Colonic mucosa (tissue), 4 donors: ENCODE measurements around the gene SLC25A40. TPM values are rescaled to one million over a fixed set of nuclear protein-coding genes. Genes with fewer than 3 reads are reported as not detected.
"Not testable (repeated sequence)": the region's sequence is repeated elsewhere in the genome, so short reads cannot be mapped to it uniquely, and the experiment has no call there.

ENCODE experiments used
- DNase-seq: peaks from one replicate; pipeline ENCODE4 v3.0.0-alpha.2; 2020
- H3K27ac ChIP-seq: fragments of 200-600 bp; one replicate; pipeline ENCODE4 v1.8.0; 2021
- H3K27me3 ChIP-seq: fragments of 200-600 bp; one replicate; pipeline ENCODE4 v1.8.0; 2021
- H3K36me3 ChIP-seq: fragments of 200-600 bp; one replicate; pipeline ENCODE4 v1.8.0; 2021
- H3K4me1 ChIP-seq: fragments of 200-600 bp; one replicate; pipeline ENCODE4 v1.8.0; 2021; ENCODE audit warnings: mild to moderate bottlenecking
- H3K4me3 ChIP-seq: fragments of 200-600 bp; one replicate; pipeline ENCODE4 v1.8.0; 2021
- H3K9ac ChIP-seq, 2 donors: one replicate each; pipeline ENCODE4 v1.7.0; 2013; ENCODE audit warnings: control low read depth in 2 of 2, low read depth in 2 of 2, low read length in 2 of 2
- H3K9me3 ChIP-seq: fragments of 200-600 bp; one replicate; pipeline ENCODE4 v1.8.0; 2021
- CTCF ChIP-seq: fragments of 200-600 bp; IDR thresholded peaks from one replicate; pipeline ENCODE4 v1.8.0; 2022; ENCODE audit warnings: antibody characterized with exemption, mild to moderate bottlenecking
- intact Hi-C: fragments of 100-400 bp; cut with DNase I; formaldehyde crosslinking; loops from one replicate; pipeline ENCODE4 v1.14.1; 2022
- total RNA-seq, 2 donors: library from RNA; stranded (reverse); fragmentation: NEBNext Ultra II Directional in 1 of 2; extraction: Animal tissue kit (Norgen Biotek cat#: 25700) in 1 of 2; gene quantifications; one replicate each; pipeline ENCODE4 v1.2.1, GENCODE V29; 2021
- donor health status: healthy.
- donor health status: DM: no; HTN: no; CAD: no.
- donor health status: DM: no; HTN: no; CAD: no.

The SLC25A40 gene
- total RNA-seq, 2 donors from 2014 or later, result 25.7 to 39.6 TPM

GRCh38 chr7:87875151-87876039, 765 bp downstream of the SLC25A40 start:
- no peaks in the 10 kb centered on the region for H3K27me3 ChIP-seq
- H3K4me3 ChIP-seq, result peak overlapping the region; percentile 85
- H3K4me1 ChIP-seq, result peaks cover 3% of the 10 kb centered on the region
- no peaks in the 10 kb centered on the region for H3K9me3 ChIP-seq
- TF ChIP-seq CTCF, result no peak
- H3K36me3 ChIP-seq, result no peaks in the 10 kb centered on the region
- peak overlapping the region; percentile 88 to 94 for H3K9ac ChIP-seq
- intact Hi-C loops, result loop anchor here (10.0 kb wide), 2 partner anchors 251 to 721 kb away; partner anchors contain the start of genes DMTF1 and RUNDC3B
- peak; percentile 19 for DNase-seq
- peak overlapping the region; percentile 98 for H3K27ac ChIP-seq

GRCh38 chr7:87874066-87874465, 2.1 kb downstream of the SLC25A40 start:
- intact Hi-C loops, result loop anchor here (10.0 kb wide), 2 partner anchors 249 to 719 kb away; partner anchors contain the start of genes DMTF1 and RUNDC3B
- peak overlapping the region; percentile 98 for H3K27ac ChIP-seq
- no peaks in the 10 kb centered on the region for H3K27me3 ChIP-seq
- no peak overlapping the region for H3K4me3 ChIP-seq
- TF ChIP-seq CTCF, result no peak
- no peaks in the 10 kb centered on the region for H3K36me3 ChIP-seq
- H3K9me3 ChIP-seq, result no peaks in the 10 kb centered on the region
- peaks cover 3% of the 10 kb centered on the region for H3K4me1 ChIP-seq
- no peak for DNase-seq
- peak overlapping the region in 1 of 2 donors; percentile 94 for H3K9ac ChIP-seq

- H3K36me3 ChIP-seq, DNase-seq, H3K27me3 ChIP-seq, H3K4me3 ChIP-seq, H3K4me1 ChIP-seq, H3K9me3 ChIP-seq, H3K9ac ChIP-seq: not testable (repeated sequence)
- intact Hi-C loops, result loop anchor here (10.0 kb wide), 2 partner anchors 249 to 719 kb away; partner anchors contain the start of genes DMTF1 and RUNDC3B
- H3K27ac ChIP-seq, result peak overlapping the region; percentile 98
Measured at GRCh38 chr7:87873328-87873727, 2.8 kb downstream of the SLC25A40 start.

- Histone ChIP-seq H3K9me3 (no peaks in the 10 kb centered on the region), H3K27ac (no peak overlapping the region), H3K4me3 (no peak overlapping the region), H3K27me3 (no peaks in the 10 kb centered on the region), H3K4me1 (peaks cover 3% of the 10 kb centered on the region), H3K9ac (no peak overlapping the region), H3K36me3 (no peaks in the 10 kb centered on the region)
- no peak for TF ChIP-seq CTCF
- intact Hi-C loops, result loop anchor here (10.0 kb wide), 2 partner anchors 248 to 718 kb away; partner anchors contain the start of genes DMTF1 and RUNDC3B
- DNase-seq, result no peak
Measured at GRCh38 chr7:87872346-87872745, 3.8 kb downstream of the SLC25A40 start.

- H3K9me3 ChIP-seq, result no peaks in the 10 kb centered on the region
- H3K27ac ChIP-seq, result no peak overlapping the region
- no peak overlapping the region for H3K9ac ChIP-seq
- TF ChIP-seq CTCF, result no peak
- H3K27me3 ChIP-seq, result no peaks in the 10 kb centered on the region
- H3K36me3 ChIP-seq, result peaks cover 6% of the 10 kb centered on the region
- H3K4me1 ChIP-seq, result peaks cover 3% of the 10 kb centered on the region
- no peak for DNase-seq
- intact Hi-C loops, result loop anchor here (10.0 kb wide), 2 partner anchors 246 to 716 kb away; partner anchors contain the start of genes DMTF1 and RUNDC3B
- H3K4me3 ChIP-seq, result no peak overlapping the region
Measured at GRCh38 chr7:87870471-87870870, 5.7 kb downstream of the SLC25A40 start.

GRCh38 chr7:87866533-87866932, 9.6 kb downstream of the SLC25A40 start:
- H3K4me3 ChIP-seq, H3K9me3 ChIP-seq, H3K36me3 ChIP-seq, intact Hi-C loops, H3K27me3 ChIP-seq, H3K4me1 ChIP-seq, DNase-seq, H3K27ac ChIP-seq, H3K9ac ChIP-seq: not testable (repeated sequence)
